Smooth muscle cell (in vitro differentiated cells): ENCODE data around the gene SPCS1. TPM values are rescaled to one million over a fixed set of nuclear protein-coding genes. Genes with fewer than 3 reads are reported as not detected.
A peak's percentile ranks its signal among the peaks of the same experiment; 100 is the strongest.

Experiments
- DNase-seq: peaks from one replicate; lab custom pipeline; 2025; ENCODE audit not compliant: unreplicated experiment; lab: John Stamatoyannopoulos, UW
- H2AFZ ChIP-seq: fragments of 200-600 bp; sonication (generic); 2 replicates; pipeline ENCODE4 v1.6.0; 2016; ENCODE audit warnings: antibody characterized with exemption, low read depth, mild to moderate bottlenecking
- H3F3A ChIP-seq: fragments of 200-600 bp; sonication (generic); 2 replicates; pipeline ENCODE4 v1.6.0; 2017; ENCODE audit warnings: antibody characterized with exemption, low read depth
- H3K27ac ChIP-seq: fragments of 200-600 bp; sonication (generic); 2 replicates; pipeline ENCODE4 v1.5.1; 2016; ENCODE audit warnings: low read depth, mild to moderate bottlenecking
- H3K27me3 ChIP-seq: fragments of 200-600 bp; sonication (generic); 2 replicates; pipeline ENCODE4 v1.6.1; 2016; ENCODE audit warnings: low read depth, mild to moderate bottlenecking
- H3K36me3 ChIP-seq: fragments of 200-600 bp; sonication (generic); 2 replicates; pipeline ENCODE4 v1.5.1; 2016; ENCODE audit warnings: low read depth
- H3K4me1 ChIP-seq: fragments of 200-600 bp; sonication (generic); 2 replicates; pipeline ENCODE4 v1.5.1; 2016; ENCODE audit warnings: low read depth
- H3K4me2 ChIP-seq: fragments of 200-600 bp; sonication (generic); 2 replicates; pipeline ENCODE4 v1.6.0; 2016; ENCODE audit warnings: mild to moderate bottlenecking
- H3K4me3 ChIP-seq: fragments of 200-600 bp; sonication (generic); 2 replicates; pipeline ENCODE4 v1.5.1; 2016; ENCODE audit warnings: mild to moderate bottlenecking
- H3K79me2 ChIP-seq: fragments of 200-600 bp; sonication (generic); 2 replicates; pipeline ENCODE4 v1.6.0; 2016; ENCODE audit warnings: low read depth, mild to moderate bottlenecking
- H3K9ac ChIP-seq: fragments of 200-600 bp; sonication (generic); 2 replicates; pipeline ENCODE4 v1.6.0; 2016; ENCODE audit warnings: low read depth
- H3K9me3 ChIP-seq: fragments of 200-600 bp; sonication (generic); replicated peaks from 2 replicates; pipeline ENCODE4 v1.5.1; 2016; ENCODE audit warnings: low read depth
- H4K20me1 ChIP-seq: fragments of 200-600 bp; sonication (generic); 2 replicates; pipeline ENCODE4 v1.6.0; 2016; ENCODE audit warnings: low read depth
- WGBS: methylation state at CpG from one replicate; pipeline ENCODE4 v1.1.7; 2016; ENCODE audit warnings: low lambda C conversion rate; 5-methylcytosine and 5-hydroxymethylcytosine counted together
- polyA plus RNA-seq: library from polyadenylated mRNA; unstranded; fragments of >200 nt; fragmentation: Nextera tagmentation; extraction: Ambion mirVana; gene quantifications from 2 replicates; pipeline ENCODE4 v1.2.1, GENCODE V29; 2016
- total RNA-seq: library from RNA; depleted of rRNA; stranded (reverse); fragments of >200 nt; gene quantifications from 2 replicates; pipeline ENCODE4 v1.2.3, GENCODE V29; 2014
- TF ChIP-seq, protein P1 (sequence below): fragments of 200-600 bp; sonication (generic); IDR thresholded peaks from 2 replicates; pipeline ENCODE4 v1.5.1; 2017; ENCODE audit warnings: borderline replicate concordance, mild to moderate bottlenecking, antibody characterized with exemption; ENCODE audit not compliant: insufficient read depth, poor library complexity, severe bottlenecking

Gene SPCS1
- total and polyA plus RNA-seq, 2 experiments from 2014 or later: 329 to 409 TPM

DNA sequence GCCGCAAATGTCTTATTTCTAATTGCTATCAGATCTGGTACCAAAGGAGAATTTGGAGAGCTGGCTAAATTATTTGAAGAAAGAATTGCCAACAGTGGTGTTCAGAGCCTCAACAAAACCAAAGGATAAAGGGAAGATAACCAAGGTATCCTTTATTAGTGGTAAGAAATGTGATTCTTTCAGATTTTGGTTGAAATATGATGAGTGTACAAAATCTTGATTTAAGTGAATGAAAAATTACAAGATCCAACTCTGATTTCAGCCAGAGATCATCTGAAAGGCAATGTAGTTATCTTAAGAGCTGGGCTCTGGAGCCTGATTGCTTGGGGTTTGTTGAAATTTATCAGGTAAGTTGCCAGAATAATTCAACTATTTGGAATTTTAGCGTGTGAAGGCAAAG lies 15.3 kb upstream of the SPCS1 start:
- no peaks in the 10 kb centered on the region for H3K27me3 ChIP-seq
- no peak for DNase-seq
- TF ChIP-seq, protein P1, sequence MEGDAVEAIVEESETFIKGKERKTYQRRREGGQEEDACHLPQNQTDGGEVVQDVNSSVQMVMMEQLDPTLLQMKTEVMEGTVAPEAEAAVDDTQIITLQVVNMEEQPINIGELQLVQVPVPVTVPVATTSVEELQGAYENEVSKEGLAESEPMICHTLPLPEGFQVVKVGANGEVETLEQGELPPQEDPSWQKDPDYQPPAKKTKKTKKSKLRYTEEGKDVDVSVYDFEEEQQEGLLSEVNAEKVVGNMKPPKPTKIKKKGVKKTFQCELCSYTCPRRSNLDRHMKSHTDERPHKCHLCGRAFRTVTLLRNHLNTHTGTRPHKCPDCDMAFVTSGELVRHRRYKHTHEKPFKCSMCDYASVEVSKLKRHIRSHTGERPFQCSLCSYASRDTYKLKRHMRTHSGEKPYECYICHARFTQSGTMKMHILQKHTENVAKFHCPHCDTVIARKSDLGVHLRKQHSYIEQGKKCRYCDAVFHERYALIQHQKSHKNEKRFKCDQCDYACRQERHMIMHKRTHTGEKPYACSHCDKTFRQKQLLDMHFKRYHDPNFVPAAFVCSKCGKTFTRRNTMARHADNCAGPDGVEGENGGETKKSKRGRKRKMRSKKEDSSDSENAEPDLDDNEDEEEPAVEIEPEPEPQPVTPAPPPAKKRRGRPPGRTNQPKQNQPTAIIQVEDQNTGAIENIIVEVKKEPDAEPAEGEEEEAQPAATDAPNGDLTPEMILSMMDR: no peak
- peaks cover 51% of the 10 kb centered on the region for H3F3A ChIP-seq
- peaks cover 40% of the 10 kb centered on the region for H3K36me3 ChIP-seq
- peak overlapping the region; percentile 58 for H3K27ac ChIP-seq
- H3K4me2 ChIP-seq: no peak overlapping the region
- H3K9me3 ChIP-seq: no peaks in the 10 kb centered on the region
- no peak overlapping the region for H2AFZ ChIP-seq
- H3K4me1 ChIP-seq: peaks cover 16% of the 10 kb centered on the region
- H3K79me2 ChIP-seq: peaks cover 42% of the 10 kb centered on the region
- 100% methylated on average over 2 of the region's 2 CpGs for WGBS
- no peak overlapping the region for H3K4me3 ChIP-seq
- H4K20me1 ChIP-seq: peaks cover 17% of the 10 kb centered on the region
- no peak overlapping the region for H3K9ac ChIP-seq

- H3K4me2 ChIP-seq: no peak overlapping the region
- no peaks in the 10 kb centered on the region for H3K9me3 ChIP-seq
- peak overlapping the region; percentile 58 for H3K27ac ChIP-seq
- no peak overlapping the region for H3K4me3 ChIP-seq
- peaks cover 55% of the 10 kb centered on the region for H3F3A ChIP-seq
- no peak overlapping the region for H2AFZ ChIP-seq
- H3K79me2 ChIP-seq: peaks cover 24% of the 10 kb centered on the region
- H3K27me3 ChIP-seq: no peaks in the 10 kb centered on the region
- peaks cover 46% of the 10 kb centered on the region for H3K36me3 ChIP-seq
- no peak overlapping the region for H3K9ac ChIP-seq
- TF ChIP-seq, protein P1: no peak
- H4K20me1 ChIP-seq: peaks cover 14% of the 10 kb centered on the region
- H3K4me1 ChIP-seq: peaks cover 2% of the 10 kb centered on the region
- no peak for DNase-seq
Observed at GRCh38 chr3:52693071-52693470, 12.8 kb upstream of the SPCS1 start.

DNA sequence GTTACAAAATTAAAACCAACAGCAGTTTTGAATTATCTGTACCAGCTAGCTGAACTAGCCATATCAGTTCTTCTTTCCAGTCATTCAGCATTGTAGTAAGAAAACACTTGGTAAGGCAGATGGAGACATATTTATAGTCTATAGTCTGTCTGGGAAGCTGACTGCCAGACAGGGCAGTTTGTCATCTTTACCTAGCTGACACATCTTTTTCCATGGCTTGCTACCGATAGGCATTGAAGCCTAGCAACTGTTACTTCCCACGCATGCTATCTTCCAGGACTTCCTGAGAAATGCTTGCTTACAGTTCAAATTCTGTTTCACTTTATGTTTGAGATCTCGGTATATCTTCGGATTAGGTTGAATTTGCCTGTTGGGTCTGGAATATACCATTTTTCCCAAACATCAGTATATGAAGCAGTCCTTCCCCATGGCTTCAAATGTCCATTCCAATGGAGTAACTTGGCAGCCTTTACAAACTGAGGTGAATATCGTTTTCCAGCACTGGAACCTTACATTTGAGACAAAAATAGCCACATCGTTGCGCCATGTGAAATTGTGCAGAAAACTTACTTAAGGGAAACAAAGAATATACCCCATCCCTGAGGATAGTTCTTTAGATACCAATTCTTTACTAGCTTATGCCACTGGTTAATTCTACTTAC lies 11.2 kb upstream of the SPCS1 start:
- WGBS: 81% methylated on average over 7 of the region's 7 CpGs
- H3K36me3 ChIP-seq: peaks cover 41% of the 10 kb centered on the region
- peak overlapping the region; percentile 58 for H3K27ac ChIP-seq
- TF ChIP-seq, protein P1: no peak
- H3K79me2 ChIP-seq: peaks cover 20% of the 10 kb centered on the region
- no peak overlapping the region for H2AFZ ChIP-seq
- no peak overlapping the region for H3K4me3 ChIP-seq
- peak overlapping the region; percentile 26 for H3K9ac ChIP-seq
- H3K4me1 ChIP-seq: no peaks in the 10 kb centered on the region
- H4K20me1 ChIP-seq: peaks cover 20% of the 10 kb centered on the region
- no peak overlapping the region for H3K4me2 ChIP-seq
- H3F3A ChIP-seq: peaks cover 54% of the 10 kb centered on the region
- H3K27me3 ChIP-seq: no peaks in the 10 kb centered on the region
- H3K9me3 ChIP-seq: no peaks in the 10 kb centered on the region
- DNase-seq: no peak
